K562 (cell line): Measurements from ENCODE around the gene ZNF599.

Experiments
- ADNP ChIP-seq: fragments of 200-800 bp; sonication (Bioruptor generic); IDR thresholded peaks from 2 replicates; pipeline ENCODE4 v1.6.1; 2016; ENCODE audit warnings: missing genetic modification characterization, missing compliant biosample characterization
- ATF2 ChIP-seq: sonication (generic); formaldehyde crosslinking; IDR thresholded peaks from 2 replicates; pipeline ENCODE4 v1.8.1; 2022; ENCODE audit warnings: missing genetic modification reagents
- CTCF ChIP-seq, 3 experiments: IDR thresholded peaks in 2 of 3; conservative IDR thresholded peaks in 1 of 3; 2 replicates each; pipeline ENCODE4 v1.5.1; 2011 to 2012; ENCODE audit warnings: low read length in 3 of 3, mild to moderate bottlenecking in 3 of 3, control low read depth in 2 of 3, improper control_type of control experiment in 1 of 3, inconsistent platforms in 1 of 3, low read depth in 1 of 3, mixed read lengths in 1 of 3, moderate library complexity in 1 of 3; ENCODE audit not compliant: insufficient read depth in 2 of 3
- MEIS2 ChIP-seq: fragments of 450-650 bp; IDR thresholded peaks from 2 replicates; pipeline ENCODE4 v1.6.1; 2014; ENCODE audit warnings: mild to moderate bottlenecking; ENCODE audit not compliant: partially characterized antibody
- NR2C1 ChIP-seq, 2 experiments: fragments of 450-650 bp; IDR thresholded peaks; 2 replicates each; pipeline ENCODE4 v1.6.1; 2017; ENCODE audit warnings: mild to moderate bottlenecking in 2 of 2, antibody characterized with exemption in 1 of 2, inconsistent platforms in 1 of 2, missing compliant biosample characterization in 1 of 2, missing genetic modification characterization in 1 of 2
- UBTF ChIP-seq, 2 experiments: IDR thresholded peaks; 2 replicates each; pipeline ENCODE4 v1.6.1; 2012; ENCODE audit warnings: improper control_type of control experiment in 2 of 2, low read depth in 2 of 2, low read length in 2 of 2, borderline replicate concordance in 1 of 2
- ZBTB12 ChIP-seq: fragments of 250-450 bp; sonication (Bioruptor Pico); IDR thresholded peaks from 2 replicates; pipeline ENCODE4 v1.4.0; 2020
- ZNF584 ChIP-seq: fragments of 200-800 bp; sonication (Bioruptor generic); IDR thresholded peaks from 2 replicates; pipeline ENCODE4 v1.6.1; 2016; ENCODE audit warnings: low read depth, mild to moderate bottlenecking, missing genetic modification characterization, missing compliant biosample characterization

- TF ChIP-seq ZBTB12 (no peak), ZNF584 (CRISPR knock-in tag) (no peak), ADNP (no peak), ATF2 (no peak), MEIS2 (no peak), UBTF (IDR thresholded peaks at IDR 0.05; ENCODE audit: borderline replicate concordance in 1 of 2, low read depth in 2 of 2, low read length in 2 of 2) (no peak), NR2C1 (IDR thresholded peaks at IDR 0.05) (no peak), NR2C1 (tag; IDR thresholded peaks at IDR 0.05) (no peak), CTCF (IDR thresholded peaks at IDR 0.05 in 2 of 3, conservative IDR thresholded peaks at IDR 0.05 in 1 of 3; ENCODE audit: insufficient read depth in 2 of 3, low read depth in 1 of 3, low read length in 3 of 3) (no peak)
These were observed 1.8 kb upstream of the ZNF599 start for GRCh38 chr19:34774857-34775256.
